H1 (cell line): ENCODE data around the gene RAB3C.

ENCODE experiments used
- CTCF ChIP-seq, 3 experiments: IDR thresholded peaks; 1 replicate in 2 of 3; 2 replicates in 1 of 3; pipeline versions ENCODE4 v1.5.1 to v1.6.1; 2011; ENCODE audit warnings: low read length in 3 of 3, mild to moderate bottlenecking in 3 of 3, inconsistent platforms in 2 of 3, low read depth in 1 of 3, moderate library complexity in 1 of 3; ENCODE audit not compliant: insufficient read depth in 1 of 3; ENCODE audit errors: control extremely low read depth in 1 of 3
- EZH2 ChIP-seq: fragments of 200-600 bp; sonication (generic); IDR thresholded peaks from 2 replicates; pipeline ENCODE4 v1.7.1; 2012; ENCODE audit warnings: low read depth, mild to moderate bottlenecking, moderate library complexity, low read length, inconsistent platforms; ENCODE audit not compliant: severe bottlenecking
- GABPA ChIP-seq: IDR thresholded peaks from 2 replicates; pipeline ENCODE4 v1.6.1; 2011; ENCODE audit warnings: mild to moderate bottlenecking, low read length, moderate library complexity, borderline replicate concordance; ENCODE audit not compliant: insufficient read depth
- POLR2A ChIP-seq, 2 experiments: IDR thresholded peaks; 1 replicate in 1 of 2; 2 replicates in 1 of 2; pipeline ENCODE4 v1.6.1; 2011; ENCODE audit warnings: low read depth in 2 of 2, low read length in 2 of 2, mild to moderate bottlenecking in 2 of 2; ENCODE audit errors: control extremely low read depth in 1 of 2
- USF2 ChIP-seq: IDR thresholded peaks from 2 replicates; pipeline ENCODE4 v1.6.1; 2011; ENCODE audit warnings: low read length, improper control_type of control experiment
- ZNF274 ChIP-seq: IDR thresholded peaks from 2 replicates; pipeline ENCODE4 v1.7.0; 2012; ENCODE audit warnings: low read length, borderline replicate concordance; ENCODE audit errors: extremely low read depth

- TF ChIP-seq POLR2A (IDR thresholded peaks at IDR 0.05; ENCODE audit: control extremely low read depth in 1 of 2, low read depth in 2 of 2, low read length in 2 of 2): no peak
- no peak for TF ChIP-seq USF2
- TF ChIP-seq CTCF (IDR thresholded peaks at IDR 0.05; ENCODE audit: control extremely low read depth in 1 of 3, insufficient read depth in 1 of 3, low read depth in 1 of 3, low read length in 3 of 3): no peak
- no peak for TF ChIP-seq EZH2
- no peak for TF ChIP-seq ZNF274
- no peak for TF ChIP-seq GABPA
These were observed 255.9 kb downstream of the RAB3C start for GRCh38 chr5:58838729-58839128.
